Mesenchymal stem cell (in vitro differentiated cells and primary cell): Measurements from ENCODE around the gene OTUD6A.

Source experiments
- DNase-seq: peaks from one replicate; pipeline ENCODE4 v3.0.0-alpha.2; 2013
- H2AFZ ChIP-seq: one replicate; pipeline ENCODE4 v1.6.1; 2013; ENCODE audit warnings: low read depth, mild to moderate bottlenecking, control low read depth, inconsistent platforms, low read length, moderate library complexity
- H2AK5ac ChIP-seq: 2 replicates; pipeline ENCODE4 v1.6.1; 2013; ENCODE audit warnings: low read length, moderate library complexity, mild to moderate bottlenecking, inconsistent platforms; ENCODE audit not compliant: severe bottlenecking
- H2BK120ac ChIP-seq: one replicate; pipeline ENCODE4 v1.6.1; 2013; ENCODE audit warnings: low read depth, mild to moderate bottlenecking, inconsistent platforms, low read length, moderate library complexity
- H2BK12ac ChIP-seq, 2 experiments: one replicate each; pipeline ENCODE4 v1.6.1; 2013; ENCODE audit warnings: inconsistent platforms in 2 of 2, low read length in 2 of 2, mild to moderate bottlenecking in 2 of 2, moderate library complexity in 2 of 2, control low read depth in 1 of 2
- H2BK15ac ChIP-seq: one replicate; pipeline ENCODE4 v1.6.1; 2013; ENCODE audit warnings: mild to moderate bottlenecking, low read depth, inconsistent platforms; ENCODE audit not compliant: poor library complexity, severe bottlenecking
- H2BK5ac ChIP-seq: 2 replicates; pipeline ENCODE4 v1.6.1; 2013; ENCODE audit warnings: low read depth, mild to moderate bottlenecking, low read length, control low read depth, inconsistent platforms; ENCODE audit not compliant: poor library complexity, severe bottlenecking
- H3K14ac ChIP-seq, 2 experiments: one replicate each; pipeline ENCODE4 v1.6.1; 2013; ENCODE audit warnings: inconsistent platforms in 2 of 2, low read length in 2 of 2, control low read depth in 1 of 2, mild to moderate bottlenecking in 1 of 2, moderate library complexity in 1 of 2
- H3K18ac ChIP-seq, 2 experiments: one replicate each; pipeline ENCODE4 v1.6.1; 2013; ENCODE audit warnings: inconsistent platforms in 2 of 2, low read length in 2 of 2, control low read depth in 1 of 2, low read depth in 1 of 2, mild to moderate bottlenecking in 1 of 2
- H3K23ac ChIP-seq, 2 experiments: one replicate each; pipeline ENCODE4 v1.6.1; 2013; ENCODE audit warnings: inconsistent platforms in 2 of 2, low read length in 2 of 2, mild to moderate bottlenecking in 2 of 2, moderate library complexity in 2 of 2, control low read depth in 1 of 2
- H3K27ac ChIP-seq: 2 replicates; pipeline ENCODE4 v1.5.1; 2013; ENCODE audit warnings: mild to moderate bottlenecking, moderate library complexity, low read length, control low read depth, inconsistent platforms; ENCODE audit not compliant: poor library complexity, severe bottlenecking
- H3K27me3 ChIP-seq, 2 experiments: 2 replicates each; pipeline versions ENCODE4 v1.6.1 to v1.7.0; 2013; ENCODE audit warnings: low read length in 2 of 2, mild to moderate bottlenecking in 2 of 2, moderate library complexity in 2 of 2, control low read depth in 1 of 2, inconsistent platforms in 1 of 2; ENCODE audit not compliant: control insufficient read depth in 1 of 2, insufficient read depth in 1 of 2
- H3K36me3 ChIP-seq, 2 experiments: 2 replicates each; pipeline versions ENCODE4 v1.6.1 to v1.7.0; 2013; ENCODE audit warnings: low read length in 2 of 2, control low read depth in 1 of 2, inconsistent platforms in 1 of 2, low read depth in 1 of 2, mild to moderate bottlenecking in 1 of 2; ENCODE audit not compliant: insufficient read depth in 2 of 2, control insufficient read depth in 1 of 2
- H3K4ac ChIP-seq, 2 experiments: one replicate each; pipeline ENCODE4 v1.6.1; 2013; ENCODE audit warnings: inconsistent platforms in 2 of 2, low read length in 2 of 2, mild to moderate bottlenecking in 2 of 2, moderate library complexity in 2 of 2, control low read depth in 1 of 2, low read depth in 1 of 2
- H3K4me1 ChIP-seq: 2 replicates; pipeline ENCODE4 v1.6.1; 2013; ENCODE audit warnings: low read depth, low read length, control low read depth; ENCODE audit not compliant: control insufficient read depth, insufficient read depth
- H3K4me2 ChIP-seq: 2 replicates; pipeline ENCODE4 v1.6.1; 2013; ENCODE audit warnings: low read length, mild to moderate bottlenecking, inconsistent platforms; ENCODE audit not compliant: poor library complexity, severe bottlenecking
- H3K4me3 ChIP-seq, 2 experiments: 2 replicates each; pipeline versions ENCODE4 v1.5.1 to v1.7.0; 2013; ENCODE audit warnings: low read length in 2 of 2, mild to moderate bottlenecking in 2 of 2, control low read depth in 1 of 2, low read depth in 1 of 2; ENCODE audit not compliant: insufficient read depth in 1 of 2
- H3K79me1 ChIP-seq: replicated peaks from 2 replicates; pipeline ENCODE4 v1.6.1; 2013; ENCODE audit warnings: mild to moderate bottlenecking, control low read depth, low read length, inconsistent platforms; ENCODE audit not compliant: poor library complexity, severe bottlenecking
- H3K9ac ChIP-seq: 2 replicates; pipeline ENCODE4 v1.7.0; 2013; ENCODE audit warnings: mild to moderate bottlenecking, low read length, moderate library complexity
- H3K9me3 ChIP-seq: 2 replicates; pipeline ENCODE4 v1.7.0; 2013; ENCODE audit warnings: mild to moderate bottlenecking, low read length; ENCODE audit not compliant: control insufficient read depth
- H4K8ac ChIP-seq: one replicate; pipeline ENCODE4 v1.6.1; 2013; ENCODE audit warnings: inconsistent platforms, mild to moderate bottlenecking, low read length, moderate library complexity
- H4K91ac ChIP-seq: one replicate; pipeline ENCODE4 v1.6.1; 2013; ENCODE audit warnings: mild to moderate bottlenecking, low read length, inconsistent platforms
- WGBS: methylation state at CpG from one replicate; pipeline ENCODE4 v1.1.7; 2013; ENCODE audit warnings: mixed read lengths; 5-methylcytosine and 5-hydroxymethylcytosine counted together

OTUD6A gene

DNA sequence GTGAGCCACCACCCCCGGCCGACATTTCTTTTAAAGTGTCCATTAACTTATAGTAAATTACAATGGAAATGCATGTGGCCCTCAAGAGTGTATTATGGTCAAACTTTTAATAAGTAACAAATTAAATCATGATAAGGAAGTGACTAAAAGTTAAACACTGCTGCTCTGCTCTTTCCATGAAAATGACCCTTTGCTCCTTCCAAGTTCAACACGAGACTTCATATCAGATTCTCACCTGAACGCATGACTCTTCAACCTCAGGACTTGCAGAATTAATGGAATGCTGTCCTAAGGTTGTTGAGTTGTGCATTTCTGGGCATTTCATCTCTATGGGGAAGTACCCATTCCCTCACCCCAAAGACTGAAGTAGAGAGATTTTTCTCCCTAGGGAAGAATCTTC, 39.6 kb upstream of the OTUD6A start:
- H2BK120ac ChIP-seq = no peak overlapping the region

DNA sequence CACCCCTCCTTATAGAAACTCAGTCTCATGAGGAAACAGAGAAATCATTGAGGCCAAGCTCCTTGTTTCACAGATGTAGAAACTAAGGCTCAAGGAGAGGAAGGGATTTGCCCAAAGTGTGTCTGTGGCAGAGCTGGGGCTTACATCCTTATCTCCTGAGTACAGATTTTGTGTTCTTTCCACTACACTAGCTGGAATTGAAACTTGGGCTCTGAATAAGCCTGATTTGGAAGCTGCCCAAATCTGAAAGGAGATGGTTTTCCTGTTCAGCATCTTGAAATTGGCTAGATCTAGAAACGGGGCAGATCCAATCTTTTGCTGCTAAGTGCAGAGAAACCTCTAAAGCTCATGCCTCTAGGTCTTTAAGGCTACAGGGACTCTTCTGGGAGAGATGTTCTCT, 36.8 kb upstream of the OTUD6A start:
- peaks cover 0 to 49% of the 10 kb centered on the region in 2 experiments for H3K27me3 ChIP-seq
- no peak overlapping the region for H3K4me2 ChIP-seq
- no peak overlapping the region for H2BK120ac ChIP-seq
- no peak overlapping the region for H2AFZ ChIP-seq
- H3K36me3 ChIP-seq = no peaks in the 10 kb centered on the region
- no peak for DNase-seq
- H3K18ac ChIP-seq = no peak overlapping the region
- no peak overlapping the region for H2BK5ac ChIP-seq
- H3K9ac ChIP-seq = no peak overlapping the region
- H3K9me3 ChIP-seq = no peaks in the 10 kb centered on the region
- H3K23ac ChIP-seq = no peak overlapping the region
- H2BK15ac ChIP-seq = no peak overlapping the region
- H3K14ac ChIP-seq = no peak overlapping the region
- H3K4me1 ChIP-seq = no peaks in the 10 kb centered on the region
- no peak overlapping the region for H4K91ac ChIP-seq
- H2BK12ac ChIP-seq = no peak overlapping the region
- H4K8ac ChIP-seq = no peak overlapping the region
- H3K4me3 ChIP-seq = no peak overlapping the region
- H3K27ac ChIP-seq = no peak overlapping the region
- 67% methylated on average over 1 of the region's 1 CpG for WGBS
- no peaks in the 10 kb centered on the region for H3K79me1 ChIP-seq
- no peak overlapping the region for H2AK5ac ChIP-seq
- no peak overlapping the region for H3K4ac ChIP-seq

More for the DNA sequence above, 39.6 kb upstream of the OTUD6A start:
- Histone ChIP-seq H4K8ac (no peak overlapping the region), H3K27me3 (peaks cover 0 to 32% of the 10 kb centered on the region in 2 experiments), H3K4me3 (no peak overlapping the region), H3K9ac (no peak overlapping the region), H2AK5ac (no peak overlapping the region), H2BK5ac (no peak overlapping the region), H3K4ac (no peak overlapping the region), H3K18ac (no peak overlapping the region), H3K79me1 (no peaks in the 10 kb centered on the region), H3K9me3 (peaks cover 9% of the 10 kb centered on the region), H3K27ac (no peak overlapping the region), H3K23ac (no peak overlapping the region), H2BK12ac (no peak overlapping the region), H3K36me3 (no peaks in the 10 kb centered on the region), H3K4me2 (no peak overlapping the region), H2AFZ (no peak overlapping the region), H2BK15ac (no peak overlapping the region), H3K4me1 (no peaks in the 10 kb centered on the region), H4K91ac (no peak overlapping the region), H3K14ac (no peak overlapping the region)
- WGBS = no CpG with 5 or more reads among the region's 4 CpGs
- no peak for DNase-seq

DNA sequence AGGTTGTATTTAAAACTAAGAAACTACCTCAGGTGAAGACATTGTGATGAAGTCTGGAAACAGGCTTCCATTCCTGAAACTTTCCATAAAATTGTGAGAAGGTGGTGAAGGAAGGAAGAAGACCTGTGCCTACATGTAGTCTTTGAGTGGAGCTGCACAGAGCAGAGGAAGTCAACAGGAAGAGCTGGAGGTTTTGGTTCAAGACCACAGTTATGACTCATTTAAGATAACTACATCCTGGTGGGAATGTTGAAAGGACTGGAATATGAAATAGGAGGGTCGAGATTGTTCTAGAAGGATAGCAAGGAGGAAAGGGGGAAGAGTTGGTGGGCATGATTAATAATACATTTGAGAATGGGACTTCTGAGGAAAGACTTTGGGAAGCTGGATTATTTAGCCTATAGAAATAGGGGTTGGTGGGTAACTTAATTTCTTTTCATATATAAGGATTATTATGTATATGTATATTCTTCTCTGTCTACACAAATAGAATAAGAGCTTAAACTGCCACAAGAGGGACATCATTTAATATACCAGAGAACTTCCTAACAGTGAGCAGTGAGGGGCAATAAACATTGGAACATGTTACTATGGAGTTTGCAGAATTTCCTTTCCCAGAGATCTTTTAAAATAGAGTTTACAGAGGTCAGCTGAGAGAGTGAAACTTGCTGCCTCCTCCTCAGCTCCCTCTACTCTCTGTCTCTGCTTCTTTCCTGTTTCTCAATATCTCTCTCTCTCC, 36.0 kb upstream of the OTUD6A start:
- H3K9ac ChIP-seq = no peak overlapping the region
- H2BK120ac ChIP-seq = no peak overlapping the region
- no peak overlapping the region for H3K18ac ChIP-seq
- H4K8ac ChIP-seq = no peak overlapping the region
- H3K79me1 ChIP-seq = no peaks in the 10 kb centered on the region
- H2BK15ac ChIP-seq = no peak overlapping the region
- no peak overlapping the region for H2AK5ac ChIP-seq
- H3K36me3 ChIP-seq = no peaks in the 10 kb centered on the region
- H3K4me3 ChIP-seq = no peak overlapping the region
- H3K4me2 ChIP-seq = no peak overlapping the region
- no peaks in the 10 kb centered on the region for H3K9me3 ChIP-seq
- peaks cover 0 to 47% of the 10 kb centered on the region in 2 experiments for H3K27me3 ChIP-seq
- 69% methylated on average over 1 of the region's 1 CpG for WGBS
- no peak overlapping the region for H3K14ac ChIP-seq
- H2BK12ac ChIP-seq = no peak overlapping the region
- H2BK5ac ChIP-seq = no peak overlapping the region
- H2AFZ ChIP-seq = no peak overlapping the region
- DNase-seq = peak; percentile 0
- H4K91ac ChIP-seq = no peak overlapping the region
- no peaks in the 10 kb centered on the region for H3K4me1 ChIP-seq
- H3K23ac ChIP-seq = no peak overlapping the region
- H3K27ac ChIP-seq = no peak overlapping the region
- H3K4ac ChIP-seq = no peak overlapping the region

DNA sequence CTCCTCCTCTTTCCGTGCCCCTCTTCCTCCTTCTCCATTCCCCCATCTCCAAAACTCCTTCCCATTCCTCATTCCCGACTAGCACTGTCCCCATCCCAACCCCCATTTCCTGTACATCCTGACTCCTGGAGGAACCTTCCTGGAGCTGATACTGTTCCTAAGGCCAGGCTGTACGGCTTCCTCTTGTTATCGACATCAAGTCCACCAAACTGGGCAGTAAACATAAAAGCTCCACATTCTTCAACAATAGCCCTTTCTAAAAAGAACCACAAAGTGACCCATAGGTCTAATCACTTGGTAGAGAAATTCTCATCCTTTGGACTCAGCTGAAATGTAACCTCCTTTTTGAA, 35.4 kb upstream of the OTUD6A start:
- no peak overlapping the region for H3K27ac ChIP-seq
- no peak overlapping the region for H2BK120ac ChIP-seq
- no peak overlapping the region for H3K4ac ChIP-seq
- no peak overlapping the region for H2BK12ac ChIP-seq
- no peaks in the 10 kb centered on the region for H3K79me1 ChIP-seq
- H3K4me1 ChIP-seq = no peaks in the 10 kb centered on the region
- H3K18ac ChIP-seq = no peak overlapping the region
- H3K4me2 ChIP-seq = no peak overlapping the region
- H3K4me3 ChIP-seq = no peak overlapping the region
- no peaks in the 10 kb centered on the region for H3K36me3 ChIP-seq
- H3K14ac ChIP-seq = no peak overlapping the region
- H2AFZ ChIP-seq = no peak overlapping the region
- no peak overlapping the region for H2AK5ac ChIP-seq
- DNase-seq = no peak
- peaks cover 0 to 49% of the 10 kb centered on the region in 2 experiments for H3K27me3 ChIP-seq
- H3K9ac ChIP-seq = no peak overlapping the region
- no peak overlapping the region for H4K8ac ChIP-seq
- 64% methylated on average over 4 of the region's 4 CpGs for WGBS
- H3K9me3 ChIP-seq = no peaks in the 10 kb centered on the region
- no peak overlapping the region for H4K91ac ChIP-seq
- H2BK5ac ChIP-seq = no peak overlapping the region
- H3K23ac ChIP-seq = no peak overlapping the region
- no peak overlapping the region for H2BK15ac ChIP-seq
